ENCODE data around the gene DBN1. TPM values are rescaled to one million over a fixed set of nuclear protein-coding genes. Genes with fewer than 3 reads are reported as not detected.

The DBN1 gene
- total and polyA plus RNA-seq, 2 experiments from 2014 or later, result 163 to 257 TPM

- H3K9me3 ChIP-seq (ENCODE audit: low read depth), result no peaks in the 10 kb centered on the region
- H3K36me3 ChIP-seq (ENCODE audit: low read depth), result peaks cover 54% of the 10 kb centered on the region
- H3K79me2 ChIP-seq (ENCODE audit: insufficient read depth), result peaks cover 81% of the 10 kb centered on the region
- H3K27ac ChIP-seq, result no peak overlapping the region
- 0 out of 2 replicates have a peak, but pooled peaks cover 4% of the 10 kb centered on the region for H4K20me1 ChIP-seq (ENCODE audit: insufficient read depth)
- H3K9me2 ChIP-seq (ENCODE audit: insufficient read depth), result no peaks in the 10 kb centered on the region
- no peak overlapping the region for H3K4me2 ChIP-seq (ENCODE audit: unreplicated experiment)
- H3F3A ChIP-seq (ENCODE audit: insufficient read depth), result peaks cover 38% of the 10 kb centered on the region
- no peak overlapping the region for H3K4me3 ChIP-seq
- TF ChIP-seq EZH2 (IDR thresholded peaks at IDR 0.05; ENCODE audit: insufficient read depth, poor library complexity, severe bottlenecking) (no peak), EZH2phosphoT487 (IDR thresholded peaks at IDR 0.05; ENCODE audit: insufficient read depth, low read depth) (no peak)
- WGBS, 2 experiments (ENCODE audit: low coverage in 1 of 2, low lambda C conversion rate in 2 of 2, missing lambda C conversion rate in 2 of 2), result 94% methylated on average over 15 of the region's 15 CpGs
- no peak for DNase-seq
- no peak overlapping the region for H3K9ac ChIP-seq
- H2AFZ ChIP-seq, result no peak overlapping the region
- H3K27me3 ChIP-seq (replicated peaks; ENCODE audit: insufficient read depth), result no peaks in the 10 kb centered on the region
- peaks cover 23% of the 10 kb centered on the region for H3K4me1 ChIP-seq (ENCODE audit: insufficient read depth)
- in situ Hi-C loops (cut with MboI), result no loop called here
These were observed 17.0 kb upstream of the DBN1 start for GRCh38 chr5:177490311-177490991.

- no peak for TF ChIP-seq EZH2 (IDR thresholded peaks at IDR 0.05; ENCODE audit: insufficient read depth, poor library complexity, severe bottlenecking)
- no peak for TF ChIP-seq EZH2phosphoT487 (IDR thresholded peaks at IDR 0.05; ENCODE audit: insufficient read depth, low read depth)
- Histone ChIP-seq H3K27me3 (replicated peaks; ENCODE audit: insufficient read depth) (no peaks in the 10 kb centered on the region), H3F3A (ENCODE audit: insufficient read depth) (peaks cover 48% of the 10 kb centered on the region), H3K9me2 (ENCODE audit: insufficient read depth) (no peaks in the 10 kb centered on the region), H2AFZ (no peak overlapping the region), H3K36me3 (ENCODE audit: low read depth) (peaks cover 67% of the 10 kb centered on the region), H3K79me2 (ENCODE audit: insufficient read depth) (peaks cover 79% of the 10 kb centered on the region), H3K4me2 (ENCODE audit: unreplicated experiment) (no peak overlapping the region), H3K9me3 (ENCODE audit: low read depth) (no peaks in the 10 kb centered on the region), H3K4me1 (ENCODE audit: insufficient read depth) (peaks cover 14% of the 10 kb centered on the region), H3K4me3 (no peak overlapping the region), H3K27ac (no peak overlapping the region), H4K20me1 (ENCODE audit: insufficient read depth) (0 out of 2 replicates have a peak, but pooled peaks cover 4% of the 10 kb centered on the region), H3K9ac (no peak overlapping the region)
- in situ Hi-C loops (cut with MboI), result no loop called here
- 82 to 99% methylated on average over 14 to 19 of the region's 26 CpGs for WGBS, 2 experiments (ENCODE audit: low coverage in 1 of 2, low lambda C conversion rate in 2 of 2, missing lambda C conversion rate in 2 of 2)
- no peak for DNase-seq
These were observed 15.8 kb upstream of the DBN1 start for GRCh38 chr5:177489119-177489716.

GRCh38 chr5:177487975-177488374, 14.5 kb upstream of the DBN1 start:
- no peak for DNase-seq
- in situ Hi-C loops (cut with MboI), result no loop called here
- Histone ChIP-seq H3K27me3 (replicated peaks; ENCODE audit: insufficient read depth) (no peaks in the 10 kb centered on the region), H3K9ac (no peak overlapping the region), H3K4me2 (ENCODE audit: unreplicated experiment) (no peak overlapping the region), H3K79me2 (ENCODE audit: insufficient read depth) (peaks cover 67% of the 10 kb centered on the region), H4K20me1 (ENCODE audit: insufficient read depth) (0 out of 2 replicates have a peak, but pooled peaks cover 4% of the 10 kb centered on the region), H3F3A (ENCODE audit: insufficient read depth) (peaks cover 56% of the 10 kb centered on the region), H3K36me3 (ENCODE audit: low read depth) (peaks cover 69% of the 10 kb centered on the region), H3K9me2 (ENCODE audit: insufficient read depth) (no peaks in the 10 kb centered on the region), H2AFZ (no peak overlapping the region), H3K27ac (no peak overlapping the region), H3K9me3 (ENCODE audit: low read depth) (no peaks in the 10 kb centered on the region), H3K4me3 (no peak overlapping the region), H3K4me1 (ENCODE audit: insufficient read depth) (peaks cover 1% of the 10 kb centered on the region; the same call in 1 of the 2 replicates)
- TF ChIP-seq EZH2phosphoT487 (IDR thresholded peaks at IDR 0.05; ENCODE audit: insufficient read depth, low read depth), result no peak
- no peak for TF ChIP-seq EZH2 (IDR thresholded peaks at IDR 0.05; ENCODE audit: insufficient read depth, poor library complexity, severe bottlenecking)
- 94 to 96% methylated on average over 15 of the region's 15 CpGs for WGBS, 2 experiments (ENCODE audit: low coverage in 1 of 2, low lambda C conversion rate in 2 of 2, missing lambda C conversion rate in 2 of 2)

GRCh38 chr5:177487144-177487543, 13.7 kb upstream of the DBN1 start:
- no peak for DNase-seq
- H3K36me3 ChIP-seq (ENCODE audit: low read depth), result peaks cover 70% of the 10 kb centered on the region
- no peaks in the 10 kb centered on the region for H3K4me1 ChIP-seq (ENCODE audit: insufficient read depth)
- no peak overlapping the region for H3K4me2 ChIP-seq (ENCODE audit: unreplicated experiment)
- 0 out of 2 replicates have a peak, but pooled peaks cover 4% of the 10 kb centered on the region for H4K20me1 ChIP-seq (ENCODE audit: insufficient read depth)
- no peaks in the 10 kb centered on the region for H3K9me2 ChIP-seq (ENCODE audit: insufficient read depth)
- H3K4me3 ChIP-seq, result no peak overlapping the region
- no peaks in the 10 kb centered on the region for H3K9me3 ChIP-seq (ENCODE audit: low read depth)
- peaks cover 58% of the 10 kb centered on the region for H3K79me2 ChIP-seq (ENCODE audit: insufficient read depth)
- peak overlapping the region; percentile 6; the same call in 1 of the 2 replicates for H3K27ac ChIP-seq
- 91 to 93% methylated on average over 8 of the region's 8 CpGs for WGBS, 2 experiments (ENCODE audit: low coverage in 1 of 2, low lambda C conversion rate in 2 of 2, missing lambda C conversion rate in 2 of 2)
- H3F3A ChIP-seq (ENCODE audit: insufficient read depth), result peaks cover 64% of the 10 kb centered on the region
- H3K27me3 ChIP-seq (replicated peaks; ENCODE audit: insufficient read depth), result no peaks in the 10 kb centered on the region
- no peak overlapping the region for H3K9ac ChIP-seq
- TF ChIP-seq EZH2 (IDR thresholded peaks at IDR 0.05; ENCODE audit: insufficient read depth, poor library complexity, severe bottlenecking), result no peak
- no peak for TF ChIP-seq EZH2phosphoT487 (IDR thresholded peaks at IDR 0.05; ENCODE audit: insufficient read depth, low read depth)
- no peak overlapping the region for H2AFZ ChIP-seq
- in situ Hi-C loops (cut with MboI), result no loop called here

Measured in GM23248 (cell line).